ENCODE data around the gene RUNX3. TPM values are rescaled to one million over a fixed set of nuclear protein-coding genes. Genes with fewer than 3 reads are reported as not detected.

Gene RUNX3
- total RNA-seq, 2 donors from 2014 or later, result 0.24 to 0.31 TPM

DNA sequence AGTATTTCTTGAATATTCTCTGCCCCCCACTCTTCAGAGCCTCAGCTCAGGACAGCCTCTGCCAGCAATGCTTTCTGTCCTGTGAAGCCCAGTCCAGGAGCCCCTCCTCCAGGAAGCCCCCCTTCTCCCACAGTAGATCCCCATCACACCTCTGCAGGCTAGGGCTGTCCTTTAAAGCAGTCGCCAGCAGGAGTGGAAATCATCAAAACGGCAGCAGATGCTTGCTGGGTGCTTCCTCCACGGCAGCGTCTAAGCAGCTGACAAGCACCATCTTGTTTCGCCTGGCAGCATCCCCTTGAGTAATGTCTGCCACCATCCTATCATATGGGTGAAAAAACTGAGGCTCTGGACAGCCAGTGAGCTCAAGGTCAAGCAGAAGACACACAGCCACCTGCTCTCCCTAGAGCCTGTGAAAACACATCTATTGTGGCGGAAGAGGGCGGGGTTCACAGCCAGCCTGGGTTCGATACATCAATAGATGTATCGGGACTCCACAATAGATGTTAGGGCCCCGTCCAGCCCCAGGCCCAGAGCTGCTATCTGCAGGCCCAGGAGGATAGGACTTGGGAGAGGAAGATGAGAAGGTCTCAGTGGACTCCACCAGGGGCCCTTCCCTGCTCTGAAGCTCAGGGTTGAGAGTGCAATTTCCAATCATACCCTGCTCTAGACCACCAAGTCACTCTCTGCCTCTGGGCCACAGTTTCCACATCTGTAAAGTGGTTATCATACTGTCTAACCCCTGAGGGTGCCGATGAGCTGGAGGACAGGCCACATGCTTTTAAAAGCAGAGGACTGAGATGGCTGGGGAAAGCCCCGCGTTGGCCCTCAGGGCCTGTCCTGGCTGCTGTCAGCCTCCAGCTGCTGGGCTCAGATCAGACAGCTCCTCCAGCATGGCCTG is 17.5 kb downstream of the RUNX3 start:
- Histone ChIP-seq H3K27me3 (ENCODE audit: control insufficient read depth, insufficient read depth, low read length, poor library complexity, severe bottlenecking) (no peaks in the 10 kb centered on the region), H3K9ac (ENCODE audit: extremely low read depth, low read length, poor library complexity, severe bottlenecking) (no peak overlapping the region), H3K9me3 (ENCODE audit: control insufficient read depth, low read length) (no peaks in the 10 kb centered on the region), H3K27ac (ENCODE audit: low read depth, low read length) (no peak overlapping the region), H3K4me3 (ENCODE audit: low read length) (no peak overlapping the region), H3K4me1 (ENCODE audit: control insufficient read depth, insufficient read depth, low read length) (no peaks in the 10 kb centered on the region), H3K36me3 (ENCODE audit: control insufficient read depth, insufficient read depth, low read length) (no peaks in the 10 kb centered on the region)
- H3K9me3 Mint-ChIP-seq, result no peaks in the 10 kb centered on the region
- H3K27me3 Mint-ChIP-seq (ENCODE audit: insufficient read depth), result no peaks in the 10 kb centered on the region
- H3K4me1 Mint-ChIP-seq, result peaks cover 6% of the 10 kb centered on the region
- DNase-seq, result no peak
- no peak overlapping the region for H3K27ac Mint-ChIP-seq
- WGBS, 2 experiments (ENCODE audit: insufficient coverage in 1 of 2, insufficient read length in 1 of 2), result 85 to 90% methylated on average over 13 of the region's 13 CpGs
- no peaks in the 10 kb centered on the region for H3K36me3 Mint-ChIP-seq (ENCODE audit: low read depth)
- H3K4me3 Mint-ChIP-seq, result no peak overlapping the region
- TF ChIP-seq, protein P1, sequence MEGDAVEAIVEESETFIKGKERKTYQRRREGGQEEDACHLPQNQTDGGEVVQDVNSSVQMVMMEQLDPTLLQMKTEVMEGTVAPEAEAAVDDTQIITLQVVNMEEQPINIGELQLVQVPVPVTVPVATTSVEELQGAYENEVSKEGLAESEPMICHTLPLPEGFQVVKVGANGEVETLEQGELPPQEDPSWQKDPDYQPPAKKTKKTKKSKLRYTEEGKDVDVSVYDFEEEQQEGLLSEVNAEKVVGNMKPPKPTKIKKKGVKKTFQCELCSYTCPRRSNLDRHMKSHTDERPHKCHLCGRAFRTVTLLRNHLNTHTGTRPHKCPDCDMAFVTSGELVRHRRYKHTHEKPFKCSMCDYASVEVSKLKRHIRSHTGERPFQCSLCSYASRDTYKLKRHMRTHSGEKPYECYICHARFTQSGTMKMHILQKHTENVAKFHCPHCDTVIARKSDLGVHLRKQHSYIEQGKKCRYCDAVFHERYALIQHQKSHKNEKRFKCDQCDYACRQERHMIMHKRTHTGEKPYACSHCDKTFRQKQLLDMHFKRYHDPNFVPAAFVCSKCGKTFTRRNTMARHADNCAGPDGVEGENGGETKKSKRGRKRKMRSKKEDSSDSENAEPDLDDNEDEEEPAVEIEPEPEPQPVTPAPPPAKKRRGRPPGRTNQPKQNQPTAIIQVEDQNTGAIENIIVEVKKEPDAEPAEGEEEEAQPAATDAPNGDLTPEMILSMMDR (conservative IDR thresholded peaks at IDR 0.05), result no peak

DNA sequence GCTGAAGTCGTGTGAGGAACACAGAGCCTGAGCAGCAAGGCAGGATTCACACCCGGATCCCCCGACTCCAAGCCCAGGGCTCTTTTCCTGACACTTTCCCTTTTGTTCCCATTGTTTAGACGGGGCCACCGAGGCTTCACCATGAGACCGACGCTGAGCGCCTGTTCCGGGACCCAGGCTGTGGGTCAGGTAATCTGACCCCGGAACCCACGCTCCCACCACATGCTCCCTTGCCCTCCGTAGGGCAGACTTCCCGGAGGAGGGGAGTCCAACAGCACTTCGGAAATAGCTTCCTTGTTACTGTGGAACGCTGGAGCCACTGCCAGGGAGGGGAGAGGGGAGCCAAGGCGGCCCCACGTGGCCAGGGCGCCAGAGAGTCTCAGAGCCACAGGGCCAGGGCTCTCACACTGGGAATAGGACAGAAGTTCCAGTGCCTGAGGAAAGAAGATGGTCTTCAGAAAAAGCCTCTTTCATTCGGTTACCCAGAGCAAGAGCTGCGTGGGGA is 18.4 kb downstream of the RUNX3 start:
- H3K9me3 Mint-ChIP-seq, result no peaks in the 10 kb centered on the region
- Histone ChIP-seq H3K9me3 (ENCODE audit: control insufficient read depth, low read length) (no peaks in the 10 kb centered on the region), H3K4me1 (ENCODE audit: control insufficient read depth, insufficient read depth, low read length) (no peaks in the 10 kb centered on the region), H3K9ac (ENCODE audit: extremely low read depth, low read length, poor library complexity, severe bottlenecking) (no peak overlapping the region), H3K36me3 (ENCODE audit: control insufficient read depth, insufficient read depth, low read length) (no peaks in the 10 kb centered on the region), H3K4me3 (ENCODE audit: low read length) (no peak overlapping the region), H3K27ac (ENCODE audit: low read depth, low read length) (no peak overlapping the region), H3K27me3 (ENCODE audit: control insufficient read depth, insufficient read depth, low read length, poor library complexity, severe bottlenecking) (no peaks in the 10 kb centered on the region)
- TF ChIP-seq, protein P1 (conservative IDR thresholded peaks at IDR 0.05), result no peak
- H3K36me3 Mint-ChIP-seq (ENCODE audit: low read depth), result no peaks in the 10 kb centered on the region
- no peaks in the 10 kb centered on the region for H3K27me3 Mint-ChIP-seq (ENCODE audit: insufficient read depth)
- no peak for DNase-seq
- no peak overlapping the region for H3K27ac Mint-ChIP-seq
- H3K4me1 Mint-ChIP-seq, result peaks cover 6% of the 10 kb centered on the region
- 89 to 90% methylated on average over 12 to 20 of the region's 20 CpGs for WGBS, 2 experiments (ENCODE audit: insufficient coverage in 1 of 2, insufficient read length in 1 of 2)
- H3K4me3 Mint-ChIP-seq, result no peak overlapping the region

DNA sequence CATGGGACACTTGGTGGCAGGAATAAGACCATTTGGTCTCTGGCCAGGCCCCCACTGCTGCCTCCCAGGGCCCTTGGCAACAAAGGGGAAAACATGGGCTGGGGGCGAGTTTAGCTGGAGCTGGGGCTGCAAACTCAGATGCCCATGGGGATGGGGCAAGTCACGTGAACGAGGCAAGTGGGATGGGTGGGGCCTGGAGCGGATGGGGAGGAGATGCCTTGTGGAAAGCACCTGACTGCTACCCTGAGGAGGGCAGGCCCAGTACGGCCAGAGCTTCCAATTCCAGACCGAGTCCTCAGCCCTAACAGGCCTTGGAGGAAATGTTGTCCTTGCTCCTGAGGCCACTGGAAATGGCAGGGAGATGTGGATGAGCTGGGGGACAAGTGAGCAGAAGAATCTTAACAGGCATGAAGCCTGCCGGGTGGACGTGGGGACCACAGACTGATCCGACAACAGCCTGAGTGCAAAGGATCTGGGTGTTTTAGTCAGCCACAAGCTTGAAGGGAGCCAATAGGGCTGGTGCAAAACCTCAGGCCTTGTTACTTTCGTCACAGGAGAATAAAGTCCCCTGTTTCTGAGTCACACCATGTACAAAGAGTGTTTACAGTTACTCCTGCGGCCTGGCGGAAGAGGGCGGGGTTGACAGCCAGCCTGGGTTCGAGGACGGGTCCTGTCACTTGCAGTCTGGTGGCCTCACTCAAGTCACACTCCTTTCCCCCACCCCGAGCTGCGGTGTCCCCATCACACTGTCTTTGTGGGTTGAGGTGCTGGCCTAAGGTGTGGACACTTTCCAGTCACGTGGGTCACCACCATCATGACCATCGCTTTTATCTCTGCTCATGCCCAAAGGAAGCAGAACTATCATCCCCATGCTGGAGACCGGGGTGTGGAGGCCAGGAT is 19.1 kb downstream of the RUNX3 start:
- H3K4me3 ChIP-seq (ENCODE audit: low read length), result no peak overlapping the region
- no peaks in the 10 kb centered on the region for H3K4me1 ChIP-seq (ENCODE audit: control insufficient read depth, insufficient read depth, low read length)
- Mint-ChIP-seq H3K4me3 (no peak overlapping the region), H3K27me3 (ENCODE audit: insufficient read depth) (no peaks in the 10 kb centered on the region), H3K9me3 (no peaks in the 10 kb centered on the region), H3K27ac (no peak overlapping the region), H3K36me3 (ENCODE audit: low read depth) (no peaks in the 10 kb centered on the region), H3K4me1 (peaks cover 6% of the 10 kb centered on the region)
- H3K9ac ChIP-seq (ENCODE audit: extremely low read depth, low read length, poor library complexity, severe bottlenecking), result no peak overlapping the region
- WGBS, 2 experiments (ENCODE audit: insufficient coverage in 1 of 2, insufficient read length in 1 of 2), result 90 to 91% methylated on average over 20 of the region's 20 CpGs
- TF ChIP-seq, protein P1 (conservative IDR thresholded peaks at IDR 0.05), result no peak
- H3K27ac ChIP-seq (ENCODE audit: low read depth, low read length), result no peak overlapping the region
- DNase-seq, result no peak
- H3K9me3 ChIP-seq (ENCODE audit: control insufficient read depth, low read length), result no peaks in the 10 kb centered on the region
- H3K36me3 ChIP-seq (ENCODE audit: control insufficient read depth, insufficient read depth, low read length), result no peaks in the 10 kb centered on the region
- no peaks in the 10 kb centered on the region for H3K27me3 ChIP-seq (ENCODE audit: control insufficient read depth, insufficient read depth, low read length, poor library complexity, severe bottlenecking)

Data from endodermal cell (in vitro differentiated cells).